Parathyroid adenoma (tissue), 2 donors: Measurements from ENCODE around the gene MAGED2.

Source experiments
- H2AFZ ChIP-seq: fragments of 300-600 bp; sonication (generic); one replicate; pipeline ENCODE4 v1.7.0; 2017; ENCODE audit warnings: antibody characterized with exemption, mild to moderate bottlenecking
- H3K27ac ChIP-seq: fragments of 300-600 bp; sonication (generic); one replicate; pipeline ENCODE4 v1.7.0; 2017
- H3K27me3 ChIP-seq: fragments of 300-600 bp; sonication (generic); one replicate; pipeline ENCODE4 v1.7.0; 2017; ENCODE audit warnings: low read length; ENCODE audit not compliant: control insufficient read depth, insufficient read depth
- H3K36me3 ChIP-seq: fragments of 300-600 bp; sonication (generic); one replicate; pipeline ENCODE4 v1.7.0; 2017; ENCODE audit warnings: low read length; ENCODE audit not compliant: control insufficient read depth, insufficient read depth
- H3K4me1 ChIP-seq: fragments of 300-600 bp; sonication (generic); one replicate; pipeline ENCODE4 v1.7.0; 2017; ENCODE audit warnings: control low read depth
- H3K4me2 ChIP-seq: fragments of 300-600 bp; sonication (generic); one replicate; pipeline ENCODE4 v1.7.0; 2017; ENCODE audit warnings: low read length
- H3K4me3 ChIP-seq: fragments of 300-600 bp; sonication (generic); one replicate; pipeline ENCODE4 v1.7.0; 2017; ENCODE audit warnings: low read depth, low read length
- H3K79me2 ChIP-seq: fragments of 300-600 bp; sonication (generic); one replicate; pipeline ENCODE4 v1.7.0; 2017; ENCODE audit warnings: control low read depth
- H3K9ac ChIP-seq: fragments of 300-600 bp; sonication (generic); one replicate; pipeline ENCODE4 v1.7.0; 2017; ENCODE audit warnings: mild to moderate bottlenecking
- H3K9me3 ChIP-seq: fragments of 300-600 bp; sonication (generic); one replicate; pipeline ENCODE4 v1.7.0; 2017; ENCODE audit warnings: low read length; ENCODE audit not compliant: control insufficient read depth
- TF ChIP-seq, protein P1 (sequence below): fragments of 300-600 bp; sonication (generic); IDR thresholded peaks from one replicate; pipeline ENCODE4 v1.7.0; 2017; ENCODE audit warnings: antibody characterized with exemption, mild to moderate bottlenecking
- donor health status: primary hyperparathyroidism.

The MAGED2 gene

GRCh38 chrX:54808605-54809483 lies 1.3 kb downstream of the MAGED2 start:
- Histone ChIP-seq H3K9ac (peak overlapping the region; percentile 61), H3K79me2 (peaks cover 2% of the 10 kb centered on the region), H3K36me3 (no peaks in the 10 kb centered on the region), H3K27ac (peak overlapping the region; percentile 97), H3K4me3 (peak overlapping the region; percentile 89), H3K4me2 (peak overlapping the region; percentile 87), H3K9me3 (no peaks in the 10 kb centered on the region), H3K27me3 (no peaks in the 10 kb centered on the region), H2AFZ (peak overlapping the region; percentile 84), H3K4me1 (no peaks in the 10 kb centered on the region)
- TF ChIP-seq, protein P1, sequence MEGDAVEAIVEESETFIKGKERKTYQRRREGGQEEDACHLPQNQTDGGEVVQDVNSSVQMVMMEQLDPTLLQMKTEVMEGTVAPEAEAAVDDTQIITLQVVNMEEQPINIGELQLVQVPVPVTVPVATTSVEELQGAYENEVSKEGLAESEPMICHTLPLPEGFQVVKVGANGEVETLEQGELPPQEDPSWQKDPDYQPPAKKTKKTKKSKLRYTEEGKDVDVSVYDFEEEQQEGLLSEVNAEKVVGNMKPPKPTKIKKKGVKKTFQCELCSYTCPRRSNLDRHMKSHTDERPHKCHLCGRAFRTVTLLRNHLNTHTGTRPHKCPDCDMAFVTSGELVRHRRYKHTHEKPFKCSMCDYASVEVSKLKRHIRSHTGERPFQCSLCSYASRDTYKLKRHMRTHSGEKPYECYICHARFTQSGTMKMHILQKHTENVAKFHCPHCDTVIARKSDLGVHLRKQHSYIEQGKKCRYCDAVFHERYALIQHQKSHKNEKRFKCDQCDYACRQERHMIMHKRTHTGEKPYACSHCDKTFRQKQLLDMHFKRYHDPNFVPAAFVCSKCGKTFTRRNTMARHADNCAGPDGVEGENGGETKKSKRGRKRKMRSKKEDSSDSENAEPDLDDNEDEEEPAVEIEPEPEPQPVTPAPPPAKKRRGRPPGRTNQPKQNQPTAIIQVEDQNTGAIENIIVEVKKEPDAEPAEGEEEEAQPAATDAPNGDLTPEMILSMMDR, result no peak

DNA sequence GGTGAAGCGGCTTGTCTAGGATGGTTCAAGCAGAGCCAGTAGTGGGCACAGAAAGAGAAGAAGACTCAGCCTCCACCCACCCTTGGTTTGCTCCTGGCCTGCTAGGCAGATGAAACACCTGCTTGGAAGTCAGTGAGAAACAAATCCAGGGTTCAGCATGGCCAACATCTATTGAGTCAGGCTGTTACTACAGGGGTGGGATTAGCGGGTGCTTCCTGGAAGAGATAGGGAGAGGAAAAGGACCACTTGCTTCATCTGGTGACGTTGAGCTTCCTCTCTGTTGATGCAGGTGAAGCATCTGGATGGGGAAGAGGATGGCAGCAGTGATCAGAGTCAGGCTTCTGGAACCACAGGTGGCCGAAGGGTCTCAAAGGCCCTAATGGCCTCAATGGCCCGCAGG lies 3.0 kb downstream of the MAGED2 start:
- TF ChIP-seq, protein P1, result no peak
- no peak overlapping the region for H3K4me2 ChIP-seq
- no peak overlapping the region for H3K9ac ChIP-seq
- H3K27me3 ChIP-seq, result no peaks in the 10 kb centered on the region
- H3K79me2 ChIP-seq, result peaks cover 2% of the 10 kb centered on the region
- no peaks in the 10 kb centered on the region for H3K4me1 ChIP-seq
- H3K36me3 ChIP-seq, result no peaks in the 10 kb centered on the region
- no peaks in the 10 kb centered on the region for H3K9me3 ChIP-seq
- no peak overlapping the region for H2AFZ ChIP-seq
- no peak overlapping the region for H3K27ac ChIP-seq
- H3K4me3 ChIP-seq, result no peak overlapping the region

- Histone ChIP-seq H3K36me3 (no peaks in the 10 kb centered on the region), H3K9ac (no peak overlapping the region), H2AFZ (no peak overlapping the region), H3K4me1 (no peaks in the 10 kb centered on the region), H3K4me3 (no peak overlapping the region), H3K27me3 (no peaks in the 10 kb centered on the region), H3K79me2 (peaks cover 2% of the 10 kb centered on the region), H3K9me3 (no peaks in the 10 kb centered on the region), H3K4me2 (no peak overlapping the region), H3K27ac (no peak overlapping the region)
- TF ChIP-seq, protein P1, result no peak
These were observed 3.8 kb downstream of the MAGED2 start for GRCh38 chrX:54811301-54811885.

DNA sequence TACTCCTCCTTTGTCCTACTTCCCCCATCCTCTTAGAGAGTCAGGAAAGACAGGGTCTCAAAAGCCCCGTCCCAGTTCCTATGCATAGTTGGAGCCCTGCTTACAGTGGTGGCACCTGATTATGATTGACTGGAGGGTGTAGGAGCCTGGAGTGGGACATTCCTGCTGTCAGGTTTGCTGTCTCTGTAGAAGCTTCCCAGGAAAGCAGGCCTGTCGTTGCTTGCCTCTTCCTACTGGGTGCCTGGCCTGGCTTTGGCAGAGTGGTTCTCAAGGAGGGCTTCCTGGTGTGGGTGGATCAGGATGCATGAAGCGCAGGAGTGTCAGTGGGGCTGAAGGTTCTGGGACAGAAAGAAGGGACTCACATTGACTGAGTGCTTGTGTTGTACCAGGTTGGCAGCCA lies 4.8 kb downstream of the MAGED2 start:
- Histone ChIP-seq H2AFZ (no peak overlapping the region), H3K79me2 (peaks cover 2% of the 10 kb centered on the region), H3K9ac (no peak overlapping the region), H3K27ac (no peak overlapping the region), H3K4me2 (no peak overlapping the region), H3K9me3 (no peaks in the 10 kb centered on the region), H3K27me3 (no peaks in the 10 kb centered on the region), H3K4me3 (no peak overlapping the region), H3K4me1 (no peaks in the 10 kb centered on the region), H3K36me3 (no peaks in the 10 kb centered on the region)
- TF ChIP-seq, protein P1, result no peak
